ENCODE measurements around the gene ARHGEF2. TPM values are rescaled to one million over a fixed set of nuclear protein-coding genes. Genes with fewer than 3 reads are reported as not detected.

ARHGEF2 gene
- total and polyA plus RNA-seq, 2 donors from 2014 or later = 32.3 to 99.6 TPM

DNA sequence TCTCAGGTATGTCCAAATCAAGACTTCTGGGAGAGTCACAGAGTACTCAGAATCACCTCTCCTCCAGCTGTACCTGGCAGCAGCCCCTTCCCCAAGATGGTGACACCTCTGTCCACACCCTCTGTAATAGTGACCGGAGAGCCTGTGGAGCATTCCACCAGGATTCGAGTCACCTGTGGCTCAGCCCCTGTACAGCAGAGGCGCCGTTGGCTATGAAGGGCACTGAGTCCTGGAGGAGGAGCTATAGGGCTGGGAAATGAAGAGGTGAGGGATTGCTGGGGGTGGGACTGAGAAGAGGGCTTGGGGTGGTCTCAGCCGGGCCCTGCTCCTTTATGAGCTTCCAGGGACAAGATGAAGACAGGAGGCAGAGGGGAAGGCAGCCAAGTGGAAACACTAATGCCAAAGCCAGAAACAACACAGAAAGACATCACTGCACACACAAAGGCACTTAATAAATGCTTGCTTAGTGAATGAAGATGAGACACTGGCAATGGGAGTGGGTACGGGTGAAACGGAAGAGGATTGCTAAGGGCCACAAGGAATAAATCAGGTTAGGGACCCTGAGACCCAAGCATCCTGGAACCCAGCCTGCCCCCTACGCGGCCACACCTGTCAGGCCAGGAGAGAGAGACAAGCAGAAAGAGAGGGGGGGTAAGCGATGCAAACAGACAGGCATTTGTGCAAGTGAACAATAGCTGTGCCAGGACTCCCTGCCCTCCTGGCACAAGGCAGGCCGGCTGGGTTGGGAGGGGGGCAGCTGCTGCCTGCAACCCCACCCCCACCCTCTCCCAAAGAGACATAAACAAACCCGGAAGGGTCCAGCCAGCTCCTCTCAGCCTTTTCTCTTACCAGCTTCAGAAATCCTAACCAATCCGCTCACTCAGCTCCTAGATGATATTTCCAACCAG lies 3.9 kb downstream of the ARHGEF2 start:
- intact Hi-C loops (cut with DNase I) = no loop called here
- H3K9me3 ChIP-seq (ENCODE audit: control insufficient read depth in 2 of 3, insufficient read depth in 1 of 3, low read length in 3 of 3) = no peaks in the 10 kb centered on the region
- H3K36me3 ChIP-seq (ENCODE audit: control insufficient read depth in 2 of 3, insufficient read depth in 3 of 3, low read length in 3 of 3) = no peaks in the 10 kb centered on the region
- no peak for FAIRE-seq
- no peaks in the 10 kb centered on the region for H3K27me3 ChIP-seq (ENCODE audit: control insufficient read depth, insufficient read depth, low read length)
- TF ChIP-seq, protein P1, sequence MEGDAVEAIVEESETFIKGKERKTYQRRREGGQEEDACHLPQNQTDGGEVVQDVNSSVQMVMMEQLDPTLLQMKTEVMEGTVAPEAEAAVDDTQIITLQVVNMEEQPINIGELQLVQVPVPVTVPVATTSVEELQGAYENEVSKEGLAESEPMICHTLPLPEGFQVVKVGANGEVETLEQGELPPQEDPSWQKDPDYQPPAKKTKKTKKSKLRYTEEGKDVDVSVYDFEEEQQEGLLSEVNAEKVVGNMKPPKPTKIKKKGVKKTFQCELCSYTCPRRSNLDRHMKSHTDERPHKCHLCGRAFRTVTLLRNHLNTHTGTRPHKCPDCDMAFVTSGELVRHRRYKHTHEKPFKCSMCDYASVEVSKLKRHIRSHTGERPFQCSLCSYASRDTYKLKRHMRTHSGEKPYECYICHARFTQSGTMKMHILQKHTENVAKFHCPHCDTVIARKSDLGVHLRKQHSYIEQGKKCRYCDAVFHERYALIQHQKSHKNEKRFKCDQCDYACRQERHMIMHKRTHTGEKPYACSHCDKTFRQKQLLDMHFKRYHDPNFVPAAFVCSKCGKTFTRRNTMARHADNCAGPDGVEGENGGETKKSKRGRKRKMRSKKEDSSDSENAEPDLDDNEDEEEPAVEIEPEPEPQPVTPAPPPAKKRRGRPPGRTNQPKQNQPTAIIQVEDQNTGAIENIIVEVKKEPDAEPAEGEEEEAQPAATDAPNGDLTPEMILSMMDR (IDR thresholded peaks at IDR 0.05; ENCODE audit: borderline replicate concordance, extremely low read depth, insufficient read depth) = no peak
- H3K9ac ChIP-seq (ENCODE audit: low read length in 3 of 3) = peak overlapping the region in 1 of 3 donors; percentile 16
- H3K4me1 ChIP-seq (ENCODE audit: control insufficient read depth in 2 of 3, insufficient read depth in 2 of 3, low read depth in 1 of 3, low read length in 3 of 3) = peaks cover 2 to 46% (median 15%) of the 10 kb centered on the region in 3 donors
- DNase-seq = no peak
- peak overlapping the region in 2 of 3 donors; percentile 22 to 42 for H3K4me3 ChIP-seq (ENCODE audit: low read length in 3 of 3)
- peak overlapping the region in 1 of 2 donors; percentile 37 for H3K27ac ChIP-seq (ENCODE audit: low read depth in 2 of 2, low read length in 2 of 2)

DNA sequence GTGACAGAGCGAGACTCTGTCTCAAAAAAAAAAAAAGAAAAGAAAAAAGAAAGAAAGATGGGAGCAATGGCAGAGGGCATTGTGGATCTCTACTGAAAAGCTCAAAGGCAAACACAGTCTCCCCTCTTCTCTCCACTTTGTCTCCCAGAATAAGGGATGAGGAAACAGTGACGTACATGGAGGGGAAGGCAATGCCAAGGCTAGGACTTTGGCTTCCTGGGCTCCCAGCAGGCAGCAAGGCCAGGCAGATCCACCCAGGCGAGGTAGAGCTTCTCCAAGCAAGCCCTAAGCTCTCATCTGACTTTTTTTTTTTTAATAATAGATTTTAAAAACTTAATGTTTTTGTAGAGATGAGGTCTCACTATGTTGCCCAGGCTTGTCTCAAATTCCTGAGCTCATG lies 4.6 kb downstream of the ARHGEF2 start:
- Histone ChIP-seq H3K4me1 (ENCODE audit: control insufficient read depth in 2 of 3, insufficient read depth in 2 of 3, low read depth in 1 of 3, low read length in 3 of 3) (peaks cover 2 to 47% (median 7%) of the 10 kb centered on the region in 3 donors), H3K9me3 (ENCODE audit: control insufficient read depth in 2 of 3, insufficient read depth in 1 of 3, low read length in 3 of 3) (no peaks in the 10 kb centered on the region), H3K4me3 (ENCODE audit: low read length in 3 of 3) (no peak overlapping the region), H3K27me3 (ENCODE audit: control insufficient read depth, insufficient read depth, low read length) (no peaks in the 10 kb centered on the region), H3K9ac (ENCODE audit: low read length in 3 of 3) (no peak overlapping the region), H3K27ac (ENCODE audit: low read depth in 2 of 2, low read length in 2 of 2) (no peak overlapping the region), H3K36me3 (ENCODE audit: control insufficient read depth in 2 of 3, insufficient read depth in 3 of 3, low read length in 3 of 3) (no peaks in the 10 kb centered on the region)
- DNase-seq (no peak), FAIRE-seq (no peak)
- intact Hi-C loops (cut with DNase I) = no loop called here
- TF ChIP-seq, protein P1 (IDR thresholded peaks at IDR 0.05; ENCODE audit: borderline replicate concordance, extremely low read depth, insufficient read depth) = no peak

DNA sequence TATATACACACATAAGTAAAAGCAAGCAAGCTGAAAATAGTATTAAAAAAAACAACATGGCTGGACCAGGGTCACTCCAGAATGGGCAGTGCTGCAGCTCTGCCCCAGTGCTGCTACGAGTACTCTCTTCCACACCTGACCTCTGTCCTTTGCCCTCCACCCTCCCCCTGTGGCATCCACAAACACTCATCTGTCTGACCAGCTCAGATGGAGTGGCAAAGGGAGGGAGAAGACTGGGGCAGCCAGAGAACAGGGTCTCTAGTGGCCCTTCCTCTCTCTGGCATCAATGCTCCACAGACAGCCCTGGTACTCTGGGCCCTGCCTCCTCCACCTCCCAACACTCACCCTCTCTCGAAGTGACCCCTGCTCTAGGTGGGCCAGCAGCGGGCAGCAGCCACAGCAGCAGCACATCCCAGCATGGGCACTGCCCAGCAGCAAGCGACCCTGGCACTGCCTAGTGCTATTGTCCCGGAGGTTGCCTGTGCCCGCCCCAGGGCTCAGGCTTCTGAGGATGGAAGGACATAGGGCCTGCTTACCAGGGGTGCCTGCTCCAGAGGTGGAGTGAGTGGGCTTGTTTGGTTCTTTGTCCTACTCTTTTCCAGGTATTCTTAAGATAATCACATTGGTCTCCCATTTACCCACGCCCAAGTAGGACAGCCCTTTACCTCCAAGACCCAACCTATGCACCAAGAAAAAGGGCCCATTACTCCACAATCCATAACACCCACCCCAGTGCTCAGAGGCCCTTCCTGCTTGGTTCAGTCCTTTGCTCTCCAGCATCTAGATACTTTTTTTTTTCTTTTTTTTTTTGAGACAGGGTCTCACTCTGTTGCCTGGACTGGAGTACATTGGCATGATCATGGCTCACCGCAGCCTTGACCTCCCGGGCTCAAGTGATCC lies 6.2 kb downstream of the ARHGEF2 start:
- H3K4me3 ChIP-seq (ENCODE audit: low read length in 3 of 3) = no peak overlapping the region
- TF ChIP-seq, protein P1 (IDR thresholded peaks at IDR 0.05; ENCODE audit: borderline replicate concordance, extremely low read depth, insufficient read depth) = no peak
- H3K36me3 ChIP-seq (ENCODE audit: control insufficient read depth in 2 of 3, insufficient read depth in 3 of 3, low read length in 3 of 3) = no peaks in the 10 kb centered on the region
- DNase-seq = no peak
- intact Hi-C loops (cut with DNase I) = no loop called here
- no peak overlapping the region for H3K9ac ChIP-seq (ENCODE audit: low read length in 3 of 3)
- H3K9me3 ChIP-seq (ENCODE audit: control insufficient read depth in 2 of 3, insufficient read depth in 1 of 3, low read length in 3 of 3) = no peaks in the 10 kb centered on the region
- no peak for FAIRE-seq
- peaks cover 8 to 57% (median 20%) of the 10 kb centered on the region in 3 donors for H3K4me1 ChIP-seq (ENCODE audit: control insufficient read depth in 2 of 3, insufficient read depth in 2 of 3, low read depth in 1 of 3, low read length in 3 of 3)
- H3K27me3 ChIP-seq (ENCODE audit: control insufficient read depth, insufficient read depth, low read length) = no peaks in the 10 kb centered on the region
- H3K27ac ChIP-seq (ENCODE audit: low read depth in 2 of 2, low read length in 2 of 2) = no peak overlapping the region

All from kidney (tissue), 14 donors.